GM19395 (cell line): ENCODE data around the gene PTK7.
"Not testable (repeated sequence)": the region's sequence is repeated elsewhere in the genome, so short reads cannot be mapped to it uniquely, and the experiment has no call there.

Experiments used
- ATAC-seq: cut with Tn5 transposase; IDR thresholded peaks from one replicate; pipeline ENCODE4 v1.9.1; 2021; ENCODE audit warnings: mild to moderate bottlenecking, moderate library complexity; ENCODE audit not compliant: unreplicated experiment

The PTK7 gene

GRCh38 chr6:43113431-43114260 is 37.5 kb downstream of the PTK7 start:
- no peak for ATAC-seq

GRCh38 chr6:43115365-43115764 is 39.3 kb downstream of the PTK7 start:
- ATAC-seq: no peak

DNA sequence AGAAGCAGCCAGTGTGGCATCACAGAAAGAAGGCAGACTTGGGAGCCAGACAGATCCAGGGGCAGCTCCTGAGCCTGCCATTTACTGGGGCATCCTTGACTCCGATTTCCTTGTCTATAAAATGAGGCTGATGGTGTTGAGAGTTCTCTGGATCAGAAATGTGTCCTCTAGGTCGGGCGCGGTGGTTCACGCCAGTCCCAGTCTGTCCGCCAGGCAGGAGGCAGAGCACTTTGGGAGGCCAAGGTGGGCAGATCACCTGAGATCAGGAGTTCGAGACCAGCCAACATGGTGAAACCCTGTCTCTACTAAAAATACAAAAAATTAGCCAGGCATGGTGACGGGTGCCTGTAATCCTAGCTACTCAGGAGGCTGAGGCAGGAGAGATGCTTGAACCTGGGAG is 41.4 kb downstream of the PTK7 start:
- not testable (repeated sequence) for ATAC-seq

DNA sequence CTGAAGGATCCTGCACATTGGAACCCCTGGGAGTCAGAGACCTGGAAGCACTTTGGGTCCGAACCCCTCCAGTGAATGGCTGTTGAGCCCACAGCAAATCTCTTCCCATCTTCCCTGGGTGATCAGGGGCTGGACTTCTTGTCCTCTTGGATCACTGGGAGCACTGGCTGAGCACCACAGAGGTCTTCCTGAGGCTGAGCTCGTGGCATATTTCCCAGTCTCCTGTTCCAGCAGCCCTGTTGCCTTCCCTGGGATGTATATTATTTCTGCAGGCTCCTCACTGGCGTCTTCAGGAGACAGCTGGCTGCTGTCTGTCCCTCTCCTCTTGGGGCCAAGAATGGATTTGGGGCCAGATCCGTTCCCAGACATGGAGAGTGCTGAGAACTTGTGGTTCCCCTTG is 43.4 kb downstream of the PTK7 start:
- ATAC-seq: no peak

- no peak for ATAC-seq
Observed at GRCh38 chr6:43120101-43120763, 44.1 kb downstream of the PTK7 start.

DNA sequence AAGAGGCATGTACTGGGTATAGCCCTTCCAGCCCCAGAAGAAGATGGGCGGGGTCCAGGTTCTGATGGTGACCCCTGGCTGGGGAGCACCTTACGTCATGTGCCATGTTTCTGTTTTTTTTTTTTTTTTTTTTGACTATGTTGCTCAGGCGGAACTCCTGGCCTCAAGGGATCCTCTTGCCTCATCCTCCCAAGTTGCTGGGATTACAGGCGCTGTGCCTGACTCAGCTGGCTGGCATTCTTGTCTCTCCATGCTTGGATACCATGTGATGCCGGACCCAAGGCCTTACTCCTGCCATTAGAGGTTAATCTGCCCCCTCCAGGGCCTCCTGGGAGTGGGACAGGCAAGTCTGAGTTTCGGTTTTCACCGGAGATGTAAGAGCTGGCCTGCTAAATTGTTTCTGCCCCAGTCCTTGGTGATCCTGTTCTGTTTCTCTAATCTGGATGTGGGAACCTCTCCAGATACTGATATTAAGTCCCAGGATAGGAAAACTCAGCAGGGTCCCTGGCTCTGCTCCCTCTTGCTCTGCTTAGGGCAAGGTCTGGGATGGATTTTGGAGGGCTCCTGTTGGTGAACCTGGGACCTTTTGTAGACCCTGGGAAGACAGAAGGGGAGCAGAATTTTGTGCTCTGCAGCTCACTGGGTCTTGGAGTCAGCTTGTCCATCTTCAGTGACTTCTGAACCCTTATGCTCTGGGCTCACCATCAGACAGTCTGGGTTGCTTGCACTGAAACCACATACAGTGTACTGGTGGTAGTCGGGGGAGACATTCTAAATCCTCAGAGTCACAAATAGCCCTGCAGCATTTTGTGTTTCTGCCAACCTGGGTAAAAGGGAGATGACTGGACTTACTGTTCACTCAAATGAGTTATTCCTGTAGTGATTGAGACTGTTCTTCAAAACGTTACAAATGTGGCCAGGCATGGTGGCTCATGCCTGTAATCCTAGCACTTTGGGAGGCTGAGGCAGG is 45.1 kb downstream of the PTK7 start:
- ATAC-seq: no peak

- ATAC-seq: no peak
Observed at GRCh38 chr6:43122146-43122545, 46.0 kb downstream of the PTK7 start.

- no peak for ATAC-seq
Observed at GRCh38 chr6:43123461-43124314, 47.6 kb downstream of the PTK7 start.

- no peak for ATAC-seq
Observed at GRCh38 chr6:43124481-43124880, 48.4 kb downstream of the PTK7 start.

DNA sequence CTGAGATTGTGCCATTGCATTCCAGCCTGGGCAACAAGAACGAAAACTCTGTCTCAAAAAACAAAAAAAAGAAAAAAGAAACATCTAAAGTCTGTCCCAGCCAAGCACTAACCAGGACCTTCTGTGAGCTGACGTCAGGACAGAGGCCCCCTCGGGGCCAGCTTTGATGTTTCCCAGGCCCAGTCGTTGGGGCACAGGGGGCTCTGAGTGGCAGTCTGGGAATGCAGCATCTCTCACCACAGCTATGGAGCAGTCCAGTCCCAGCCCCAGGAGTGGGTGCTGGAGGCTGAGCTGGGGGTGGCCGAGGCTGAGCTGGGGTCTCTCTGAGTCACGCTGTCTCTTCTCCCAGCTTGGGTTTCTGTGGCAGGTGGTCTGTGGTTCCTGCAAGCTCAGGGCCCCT is 49.0 kb downstream of the PTK7 start:
- ATAC-seq: no peak

DNA sequence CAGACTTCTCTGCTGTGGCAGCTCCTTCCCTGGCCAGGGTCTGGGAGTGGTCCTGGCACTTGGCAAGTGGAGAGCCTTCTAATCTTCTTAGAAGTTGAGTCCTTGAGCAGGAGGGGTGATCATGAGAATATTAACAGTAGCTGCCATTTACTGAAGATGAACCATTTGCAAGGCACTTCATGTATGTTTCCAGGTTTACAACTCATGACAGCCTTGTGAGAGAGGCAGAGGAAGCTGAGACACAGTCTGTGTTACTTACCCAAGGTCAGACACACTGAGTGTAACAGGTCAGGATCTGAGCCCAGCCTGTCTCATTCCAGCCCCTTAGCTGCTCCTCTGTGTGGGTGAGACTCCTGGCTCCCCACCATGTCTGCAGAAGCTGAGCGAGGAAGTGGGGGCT is 49.4 kb downstream of the PTK7 start:
- ATAC-seq: no peak

GRCh38 chr6:43127180-43127579 is 51.1 kb downstream of the PTK7 start:
- no peak for ATAC-seq

DNA sequence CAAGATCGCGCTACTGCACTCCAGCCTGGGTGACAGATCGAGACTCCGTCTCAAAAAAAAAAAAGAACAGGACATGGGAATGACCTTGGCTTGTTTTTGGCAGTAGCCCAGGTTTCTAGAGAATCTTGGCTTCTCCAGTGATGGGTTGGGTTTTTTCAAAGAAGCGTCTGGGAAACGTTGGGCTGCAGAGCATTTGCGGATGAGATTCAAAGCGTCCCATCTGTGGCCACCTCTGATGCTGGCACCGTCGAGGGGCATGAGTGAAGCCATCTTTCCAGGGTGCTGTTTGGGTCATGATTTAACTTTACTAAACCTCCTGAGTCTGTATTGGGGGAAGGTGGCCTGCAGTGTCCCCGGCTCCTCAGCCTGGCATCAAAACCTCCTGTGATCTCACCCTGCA is 51.8 kb downstream of the PTK7 start:
- no peak for ATAC-seq

GRCh38 chr6:43128926-43129325 is 52.8 kb downstream of the PTK7 start:
- ATAC-seq: no peak

- no peak for ATAC-seq
Observed at GRCh38 chr6:43129434-43130194, 53.5 kb downstream of the PTK7 start.

DNA sequence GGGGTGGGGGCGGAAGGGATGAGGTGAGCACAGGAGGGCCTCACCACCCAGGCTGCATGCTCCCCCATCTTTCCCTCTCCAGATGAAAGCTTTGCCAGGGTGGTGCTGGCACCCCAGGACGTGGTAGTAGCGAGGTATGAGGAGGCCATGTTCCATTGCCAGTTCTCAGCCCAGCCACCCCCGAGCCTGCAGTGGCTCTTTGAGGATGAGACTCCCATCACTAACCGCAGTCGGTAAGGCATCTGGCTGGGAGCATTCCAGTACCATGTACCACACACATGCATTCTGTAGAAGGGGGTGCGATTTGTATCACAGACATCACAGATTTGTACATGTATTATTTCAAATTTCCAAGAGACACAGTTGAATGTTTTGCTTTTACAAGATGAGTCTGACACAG is 54.3 kb downstream of the PTK7 start:
- no peak for ATAC-seq

GRCh38 chr6:43131379-43131778 is 55.3 kb downstream of the PTK7 start:
- ATAC-seq: not testable (repeated sequence)

DNA sequence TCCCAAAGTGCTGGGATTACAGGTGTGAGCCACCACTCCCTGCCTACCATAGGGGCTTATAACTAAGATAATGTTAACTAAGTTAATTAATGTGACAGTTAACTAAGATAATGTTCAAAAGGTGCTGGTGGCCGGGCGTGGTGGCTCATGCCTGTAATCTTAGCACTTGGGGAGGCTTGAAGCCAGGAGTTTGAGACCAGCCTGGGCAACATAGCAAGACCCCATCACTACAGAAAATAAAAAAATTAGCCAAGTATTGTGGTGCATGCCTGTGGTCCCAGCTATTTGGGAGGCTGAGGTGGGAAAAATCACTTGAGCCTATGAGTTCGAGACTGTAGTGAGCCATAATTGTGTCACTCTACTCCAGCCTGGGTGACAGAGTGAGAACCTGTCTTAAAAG is 62.2 kb downstream of the PTK7 start:
- no peak for ATAC-seq

DNA sequence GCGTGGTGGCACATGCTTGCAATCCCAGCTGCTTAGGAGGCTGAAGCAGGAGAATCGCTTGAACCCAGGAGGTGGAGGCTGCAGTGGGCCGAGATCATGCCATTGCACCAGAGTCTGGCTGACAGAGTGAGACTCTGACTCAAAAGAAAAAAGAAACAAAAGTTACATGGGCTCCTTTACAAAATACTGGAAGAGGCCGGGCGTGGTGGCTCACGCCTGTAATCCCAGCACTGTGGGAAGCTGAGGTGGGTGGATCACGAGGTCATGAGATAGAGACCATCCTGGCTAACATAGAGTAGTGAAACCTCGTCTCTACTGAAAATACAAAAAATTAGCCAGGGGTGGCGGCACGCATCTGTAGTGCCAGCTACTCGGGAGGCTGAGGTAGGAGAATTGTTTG is 63.9 kb downstream of the PTK7 start:
- ATAC-seq: not testable (repeated sequence)

- no peak for ATAC-seq
Observed at GRCh38 chr6:43141644-43142043, 65.5 kb downstream of the PTK7 start.
